Neural progenitor cell (in vitro differentiated cells): Measurements from ENCODE around the gene NPPB. TPM values are rescaled to one million over a fixed set of nuclear protein-coding genes. Genes with fewer than 3 reads are reported as not detected.

Experiments
- DNase-seq: peaks from one replicate; pipeline ENCODE4 v3.0.0-alpha.2; 2016; ENCODE audit warnings: low spot score
- H2AFZ ChIP-seq: fragments of 200-600 bp; sonication (generic); replicated peaks from 2 replicates; pipeline ENCODE4 v1.6.1; 2016; ENCODE audit warnings: antibody characterized with exemption
- H3F3A ChIP-seq: fragments of 200-600 bp; sonication (generic); 2 replicates; pipeline ENCODE4 v1.6.1; 2016; ENCODE audit warnings: antibody characterized with exemption, low read depth
- H3K27ac ChIP-seq: fragments of 200-600 bp; sonication (generic); 2 replicates; pipeline ENCODE4 v1.5.1; 2016; ENCODE audit warnings: mild to moderate bottlenecking
- H3K27me3 ChIP-seq: fragments of 200-600 bp; sonication (generic); 2 replicates; pipeline ENCODE4 v1.6.1; 2016; ENCODE audit warnings: mild to moderate bottlenecking, moderate library complexity
- H3K36me3 ChIP-seq: fragments of 200-600 bp; sonication (generic); 2 replicates; pipeline ENCODE4 v1.5.1; 2016
- H3K4me1 ChIP-seq: fragments of 200-600 bp; sonication (generic); 2 replicates; pipeline ENCODE4 v1.6.1; 2016; ENCODE audit warnings: mixed run types
- H3K4me2 ChIP-seq: fragments of 200-600 bp; sonication (generic); 2 replicates; pipeline ENCODE4 v1.6.1; 2016
- H3K4me3 ChIP-seq: fragments of 200-600 bp; sonication (generic); 2 replicates; pipeline ENCODE4 v1.5.1; 2016
- H3K79me2 ChIP-seq: fragments of 200-600 bp; sonication (generic); 2 replicates; pipeline ENCODE4 v1.6.1; 2016; ENCODE audit warnings: low read depth
- H3K9ac ChIP-seq: fragments of 200-600 bp; sonication (generic); 2 replicates; pipeline ENCODE4 v1.6.1; 2016
- H3K9me3 ChIP-seq: fragments of 200-600 bp; sonication (generic); 2 replicates; pipeline ENCODE4 v1.5.1; 2016; ENCODE audit warnings: low read depth
- H4K20me1 ChIP-seq: fragments of 200-600 bp; sonication (generic); 2 replicates; pipeline ENCODE4 v1.6.1; 2016; ENCODE audit warnings: low read depth
- H3K27ac Mint-ChIP-seq: 3 replicates; pipeline ENCODE4 v1.8.0; 2021; ENCODE audit warnings: mixed read lengths
- H3K27me3 Mint-ChIP-seq: 2 replicates; pipeline ENCODE4 v1.8.0; 2022; ENCODE audit warnings: low read depth, mild to moderate bottlenecking, inconsistent platforms, moderate library complexity, mixed read lengths; ENCODE audit not compliant: insufficient read depth
- H3K36me3 Mint-ChIP-seq: 3 replicates; pipeline ENCODE4 v1.8.0; 2021; ENCODE audit warnings: mixed read lengths
- H3K4me1 Mint-ChIP-seq: 3 replicates; pipeline ENCODE4 v1.8.0; 2021; ENCODE audit warnings: mixed read lengths
- H3K4me3 Mint-ChIP-seq: 3 replicates; pipeline ENCODE4 v1.8.0; 2021; ENCODE audit warnings: mild to moderate bottlenecking, moderate library complexity, mixed read lengths
- H3K9me3 Mint-ChIP-seq: 3 replicates; pipeline ENCODE4 v1.8.0; 2020; ENCODE audit warnings: mixed read lengths
- EZH2 ChIP-seq: fragments of 200-600 bp; sonication (generic); IDR thresholded peaks from 2 replicates; pipeline ENCODE4 v1.6.1; 2017; ENCODE audit warnings: antibody characterized with exemption, mild to moderate bottlenecking, moderate library complexity
- EZH2phosphoT487 ChIP-seq: fragments of 200-600 bp; sonication (generic); IDR thresholded peaks from 2 replicates; pipeline ENCODE4 v1.6.1; 2017; ENCODE audit warnings: antibody characterized with exemption
- total RNA-seq: library from RNA; depleted of rRNA; stranded (reverse); fragments of >200 nt; gene quantifications from 2 replicates; pipeline ENCODE4 v1.2.3, GENCODE V29; 2015; ENCODE audit warnings: low replicate concordance
- TF ChIP-seq, protein P1 (sequence below): fragments of 200-600 bp; sonication (generic); IDR thresholded peaks from 2 replicates; pipeline ENCODE4 v1.5.1; 2017; ENCODE audit warnings: antibody characterized with exemption, mild to moderate bottlenecking

Gene NPPB
- total RNA-seq, 1 donor from 2014 or later, result not detected

- Histone ChIP-seq H3K9ac (no peak overlapping the region), H3K4me1 (no peaks in the 10 kb centered on the region), H4K20me1 (no peaks in the 10 kb centered on the region), H3K27me3 (no peaks in the 10 kb centered on the region), H3F3A (no peaks in the 10 kb centered on the region), H2AFZ (no peak overlapping the region), H3K36me3 (no peaks in the 10 kb centered on the region), H3K4me3 (no peak overlapping the region), H3K4me2 (no peak overlapping the region), H3K79me2 (no peaks in the 10 kb centered on the region), H3K9me3 (no peaks in the 10 kb centered on the region), H3K27ac (no peak overlapping the region)
- H3K4me1 Mint-ChIP-seq, result peaks cover 3% of the 10 kb centered on the region
- H3K36me3 Mint-ChIP-seq, result no peaks in the 10 kb centered on the region
- H3K27ac Mint-ChIP-seq, result no peak overlapping the region
- no peaks in the 10 kb centered on the region for H3K9me3 Mint-ChIP-seq
- no peak overlapping the region for H3K4me3 Mint-ChIP-seq
- TF ChIP-seq, protein P1, sequence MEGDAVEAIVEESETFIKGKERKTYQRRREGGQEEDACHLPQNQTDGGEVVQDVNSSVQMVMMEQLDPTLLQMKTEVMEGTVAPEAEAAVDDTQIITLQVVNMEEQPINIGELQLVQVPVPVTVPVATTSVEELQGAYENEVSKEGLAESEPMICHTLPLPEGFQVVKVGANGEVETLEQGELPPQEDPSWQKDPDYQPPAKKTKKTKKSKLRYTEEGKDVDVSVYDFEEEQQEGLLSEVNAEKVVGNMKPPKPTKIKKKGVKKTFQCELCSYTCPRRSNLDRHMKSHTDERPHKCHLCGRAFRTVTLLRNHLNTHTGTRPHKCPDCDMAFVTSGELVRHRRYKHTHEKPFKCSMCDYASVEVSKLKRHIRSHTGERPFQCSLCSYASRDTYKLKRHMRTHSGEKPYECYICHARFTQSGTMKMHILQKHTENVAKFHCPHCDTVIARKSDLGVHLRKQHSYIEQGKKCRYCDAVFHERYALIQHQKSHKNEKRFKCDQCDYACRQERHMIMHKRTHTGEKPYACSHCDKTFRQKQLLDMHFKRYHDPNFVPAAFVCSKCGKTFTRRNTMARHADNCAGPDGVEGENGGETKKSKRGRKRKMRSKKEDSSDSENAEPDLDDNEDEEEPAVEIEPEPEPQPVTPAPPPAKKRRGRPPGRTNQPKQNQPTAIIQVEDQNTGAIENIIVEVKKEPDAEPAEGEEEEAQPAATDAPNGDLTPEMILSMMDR, result no peak
- TF ChIP-seq EZH2phosphoT487 (no peak), EZH2 (no peak)
- peaks cover 6% of the 10 kb centered on the region for H3K27me3 Mint-ChIP-seq
- no peak for DNase-seq
Observed at GRCh38 chr1:11869104-11869503, 10.4 kb upstream of the NPPB start.

DNA sequence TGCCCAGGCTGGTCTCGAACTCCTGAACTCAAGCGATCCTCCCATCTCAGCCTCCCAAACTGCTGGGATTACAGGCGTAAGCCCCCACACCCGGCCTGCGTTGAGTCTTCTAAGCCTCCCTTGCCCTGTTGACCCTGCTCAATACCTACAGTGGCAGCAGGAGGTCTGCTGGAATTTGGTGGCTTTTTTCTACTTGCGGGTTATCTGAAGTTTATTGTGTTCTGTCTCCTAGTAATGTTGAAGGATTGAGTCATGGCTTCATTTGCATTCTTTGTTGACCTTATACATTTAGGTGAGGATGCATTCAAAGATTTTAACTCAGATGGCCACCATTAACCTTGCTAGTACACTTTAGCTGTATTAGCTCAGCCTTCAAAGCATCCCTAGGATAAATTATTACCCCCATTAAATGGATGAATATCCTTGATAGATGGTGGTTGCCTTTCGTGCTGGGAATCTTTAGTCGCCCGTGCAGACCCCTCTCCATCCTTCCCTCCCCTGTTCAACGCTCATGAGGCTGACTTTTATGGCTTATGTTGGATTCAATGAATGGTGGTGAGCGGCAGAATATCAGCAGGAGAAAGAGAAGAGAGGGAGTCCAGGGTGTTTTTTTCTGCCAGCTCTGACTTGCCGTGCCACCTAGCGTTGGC is 9.7 kb upstream of the NPPB start:
- TF ChIP-seq EZH2phosphoT487 (no peak), EZH2 (no peak)
- TF ChIP-seq, protein P1, result no peak
- Histone ChIP-seq H2AFZ (no peak overlapping the region), H3K4me3 (no peak overlapping the region), H3K27me3 (no peaks in the 10 kb centered on the region), H3F3A (no peaks in the 10 kb centered on the region), H3K27ac (no peak overlapping the region), H4K20me1 (no peaks in the 10 kb centered on the region), H3K79me2 (no peaks in the 10 kb centered on the region), H3K9me3 (no peaks in the 10 kb centered on the region), H3K36me3 (no peaks in the 10 kb centered on the region), H3K9ac (no peak overlapping the region), H3K4me1 (no peaks in the 10 kb centered on the region), H3K4me2 (no peak overlapping the region)
- Mint-ChIP-seq H3K36me3 (no peaks in the 10 kb centered on the region), H3K9me3 (no peaks in the 10 kb centered on the region), H3K27me3 (peaks cover 7% of the 10 kb centered on the region), H3K4me3 (no peak overlapping the region), H3K27ac (no peak overlapping the region), H3K4me1 (peaks cover 1% of the 10 kb centered on the region)
- no peak for DNase-seq

DNA sequence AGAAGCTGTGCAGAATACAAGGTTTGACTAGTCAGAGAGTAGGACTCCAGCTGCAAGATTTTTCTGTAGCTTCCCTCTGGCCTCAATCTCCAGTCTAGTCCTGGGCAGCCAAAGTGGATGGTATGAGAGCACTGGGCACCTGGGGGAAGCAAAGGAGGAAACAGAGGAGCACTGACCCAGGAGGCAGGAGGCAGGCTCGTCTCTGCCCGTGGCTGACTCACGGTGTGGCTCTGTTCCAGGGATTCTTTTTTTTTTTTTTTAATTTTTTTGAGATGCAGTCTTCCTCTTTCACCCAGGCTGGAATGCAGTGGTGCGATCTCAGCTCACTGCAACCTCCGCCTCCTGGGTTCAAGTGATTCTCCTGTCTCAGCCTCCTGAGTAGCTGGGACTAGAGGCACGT is 4.1 kb upstream of the NPPB start:
- no peaks in the 10 kb centered on the region for H3K4me1 ChIP-seq
- H3K9me3 Mint-ChIP-seq, result no peaks in the 10 kb centered on the region
- H2AFZ ChIP-seq, result no peak overlapping the region
- no peak overlapping the region for H3K4me2 ChIP-seq
- H3K36me3 ChIP-seq, result no peaks in the 10 kb centered on the region
- peaks cover 16% of the 10 kb centered on the region for H4K20me1 ChIP-seq
- H3K36me3 Mint-ChIP-seq, result no peaks in the 10 kb centered on the region
- peaks cover 28% of the 10 kb centered on the region for H3K27me3 Mint-ChIP-seq
- H3K27me3 ChIP-seq, result peaks cover 51% of the 10 kb centered on the region
- no peak overlapping the region for H3K27ac ChIP-seq
- peaks cover 5% of the 10 kb centered on the region for H3K4me1 Mint-ChIP-seq
- no peaks in the 10 kb centered on the region for H3K79me2 ChIP-seq
- TF ChIP-seq, protein P1, result no peak
- no peak for TF ChIP-seq EZH2
- TF ChIP-seq EZH2phosphoT487, result no peak
- no peaks in the 10 kb centered on the region for H3F3A ChIP-seq
- H3K4me3 ChIP-seq, result no peak overlapping the region
- no peak for DNase-seq
- no peak overlapping the region for H3K4me3 Mint-ChIP-seq
- no peak overlapping the region for H3K9ac ChIP-seq
- H3K9me3 ChIP-seq, result no peaks in the 10 kb centered on the region
- no peak overlapping the region for H3K27ac Mint-ChIP-seq
